Endothelial cell (in vitro differentiated cells): ENCODE results near the gene TPT1. TPM values are rescaled to one million over a fixed set of nuclear protein-coding genes. Genes with fewer than 3 reads are reported as not detected.

Source experiments
- DNase-seq: peaks from one replicate; pipeline ENCODE4 v3.0.0; 2021; ENCODE audit warnings: low spot score
- H3K27ac Mint-ChIP-seq: one replicate; pipeline ENCODE4 v1.8.0; 2021; ENCODE audit warnings: mixed read lengths, inconsistent platforms; ENCODE audit not compliant: unreplicated experiment
- H3K27me3 Mint-ChIP-seq: one replicate; pipeline ENCODE4 v1.8.0; 2021; ENCODE audit warnings: mild to moderate bottlenecking, moderate library complexity, mixed read lengths, inconsistent platforms; ENCODE audit not compliant: unreplicated experiment
- H3K36me3 Mint-ChIP-seq: one replicate; pipeline ENCODE4 v1.8.0; 2021; ENCODE audit warnings: mild to moderate bottlenecking, low read depth, mixed read lengths, inconsistent platforms; ENCODE audit not compliant: unreplicated experiment
- H3K4me1 Mint-ChIP-seq: one replicate; pipeline ENCODE4 v1.8.0; 2021; ENCODE audit warnings: mild to moderate bottlenecking, mixed read lengths, inconsistent platforms; ENCODE audit not compliant: unreplicated experiment
- H3K4me3 Mint-ChIP-seq: one replicate; pipeline ENCODE4 v1.8.0; 2021; ENCODE audit warnings: mild to moderate bottlenecking, mixed read lengths, inconsistent platforms; ENCODE audit not compliant: unreplicated experiment
- H3K9me3 Mint-ChIP-seq: one replicate; pipeline ENCODE4 v1.8.0; 2021; ENCODE audit warnings: mixed read lengths, inconsistent platforms; ENCODE audit not compliant: unreplicated experiment
- CTCF ChIP-seq: fragments of 200-600 bp; sonication (generic); IDR thresholded peaks from one replicate; pipeline ENCODE4 v1.5.0; 2021; ENCODE audit warnings: antibody characterized with exemption; ENCODE audit not compliant: unreplicated experiment
- total RNA-seq: library from RNA; stranded (reverse); fragmentation: NEBNext Ultra II Directional; extraction: Animal tissue kit (Norgen Biotek cat#: 25700); gene quantifications from one replicate; pipeline ENCODE4 v1.2.1, GENCODE V29; 2021; ENCODE audit not compliant: unreplicated experiment

TPT1 gene
- total RNA-seq, 1 donor from 2014 or later: 7,126 TPM

- peaks cover 31% of the 10 kb centered on the region for H3K4me1 Mint-ChIP-seq
Observed at GRCh38 chr13:45374917-45375316, 33.9 kb upstream of the TPT1 start.

DNA sequence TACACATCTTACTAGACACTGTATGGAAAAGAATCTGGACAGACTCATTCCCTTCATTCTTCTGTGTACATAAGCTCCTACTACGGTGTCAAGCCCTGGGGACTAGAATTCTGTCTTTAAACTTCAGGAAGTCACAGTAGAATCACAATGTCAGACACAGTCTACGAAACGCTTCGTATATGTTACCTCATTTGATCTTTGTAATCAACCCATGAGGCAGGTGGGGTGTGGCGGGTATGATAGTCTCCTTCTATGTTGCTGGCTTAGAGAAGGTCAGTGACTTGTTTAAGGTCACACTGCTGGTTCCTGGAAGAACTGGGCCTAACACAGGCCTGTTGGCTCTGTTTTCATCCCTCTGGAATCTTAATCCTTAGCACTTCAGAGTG is 32.2 kb upstream of the TPT1 start:
- Mint-ChIP-seq H3K27me3 (peaks cover 14% of the 10 kb centered on the region), H3K9me3 (no peaks in the 10 kb centered on the region), H3K4me3 (no peak overlapping the region), H3K36me3 (peaks cover 5% of the 10 kb centered on the region), H3K4me1 (peaks cover 47% of the 10 kb centered on the region), H3K27ac (no peak overlapping the region)
- TF ChIP-seq CTCF: no peak
- no peak for DNase-seq

More at GRCh38 chr13:45374917-45375316, 33.9 kb upstream of the TPT1 start:
- Mint-ChIP-seq H3K9me3 (no peaks in the 10 kb centered on the region), H3K4me3 (no peak overlapping the region), H3K27me3 (peaks cover 9% of the 10 kb centered on the region), H3K36me3 (peaks cover 5% of the 10 kb centered on the region), H3K27ac (no peak overlapping the region)
- no peak for DNase-seq
- TF ChIP-seq CTCF: no peak

GRCh38 chr13:45372189-45373161 is 31.5 kb upstream of the TPT1 start:
- Mint-ChIP-seq H3K9me3 (no peaks in the 10 kb centered on the region), H3K4me3 (peak overlapping the region; percentile 7), H3K27me3 (peaks cover 14% of the 10 kb centered on the region), H3K36me3 (peaks cover 5% of the 10 kb centered on the region), H3K4me1 (peaks cover 50% of the 10 kb centered on the region), H3K27ac (peak overlapping the region; percentile 81)
- no peak for DNase-seq
- TF ChIP-seq CTCF: no peak

DNA sequence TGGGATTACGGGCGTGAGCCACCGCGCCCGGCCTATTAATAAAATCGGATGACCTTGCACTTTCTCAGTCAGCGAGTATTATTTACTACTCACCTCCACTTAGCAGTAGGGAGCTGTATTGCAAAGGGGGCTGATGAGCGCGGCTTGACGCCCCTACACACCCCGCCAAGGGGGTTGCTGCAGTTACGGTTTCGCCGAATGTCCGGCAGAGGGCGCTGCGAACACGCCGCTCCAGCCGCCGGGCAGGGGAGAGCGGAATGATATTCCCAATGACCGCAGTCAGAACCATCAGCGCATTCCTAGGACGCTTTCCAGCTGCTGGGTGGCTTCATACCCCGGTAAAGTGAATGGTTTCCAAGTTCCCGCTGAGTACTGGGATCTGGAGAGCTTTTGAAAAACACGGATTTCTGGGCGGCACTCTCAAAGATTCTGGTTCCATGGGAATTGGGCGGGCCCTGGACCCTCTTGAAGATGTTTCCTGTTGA is 30.0 kb upstream of the TPT1 start:
- peak overlapping the region; percentile 13 for H3K27ac Mint-ChIP-seq
- no peaks in the 10 kb centered on the region for H3K9me3 Mint-ChIP-seq
- TF ChIP-seq CTCF: peak; percentile 97
- peak; percentile 85 for DNase-seq
- peak overlapping the region; percentile 15 for H3K4me3 Mint-ChIP-seq
- H3K36me3 Mint-ChIP-seq: peaks cover 5% of the 10 kb centered on the region
- peaks cover 53% of the 10 kb centered on the region for H3K4me1 Mint-ChIP-seq
- peaks cover 14% of the 10 kb centered on the region for H3K27me3 Mint-ChIP-seq

DNA sequence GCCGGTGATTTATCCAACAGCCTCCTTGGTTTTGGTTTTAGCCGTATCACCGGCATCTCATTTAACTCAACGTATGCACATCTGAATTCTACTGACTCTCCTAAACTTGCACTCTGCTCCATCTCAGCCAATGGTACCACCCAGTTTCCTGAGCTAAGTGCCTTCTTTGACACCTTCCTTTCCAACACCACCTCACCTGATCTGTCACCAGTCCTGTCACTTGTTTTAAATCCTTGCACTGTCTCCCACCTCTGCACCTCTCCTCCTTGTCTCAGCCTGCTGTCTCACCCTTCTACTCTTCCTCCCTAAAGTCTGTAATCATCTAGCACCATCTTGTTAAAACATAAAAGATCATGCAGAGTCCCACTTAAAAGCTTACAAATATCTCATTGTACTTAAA is 28.1 kb upstream of the TPT1 start:
- Mint-ChIP-seq H3K4me3 (no peak overlapping the region), H3K27ac (no peak overlapping the region), H3K27me3 (peaks cover 14% of the 10 kb centered on the region), H3K9me3 (no peaks in the 10 kb centered on the region), H3K4me1 (peaks cover 53% of the 10 kb centered on the region), H3K36me3 (peaks cover 5% of the 10 kb centered on the region)
- DNase-seq: no peak
- no peak for TF ChIP-seq CTCF
